ENCODE results near the gene FAM163B.

Gene FAM163B

GRCh38 chr9:133649194-133649593, 40.0 kb upstream of the FAM163B start:
- no peak for TF ChIP-seq CTCF (IDR thresholded peaks at IDR 0.05)

GRCh38 chr9:133647765-133648469, 38.7 kb upstream of the FAM163B start:
- TF ChIP-seq CTCF (IDR thresholded peaks at IDR 0.05): no peak

GRCh38 chr9:133647148-133647547, 38.0 kb upstream of the FAM163B start:
- TF ChIP-seq CTCF (IDR thresholded peaks at IDR 0.05): no peak

- TF ChIP-seq CTCF (IDR thresholded peaks at IDR 0.05): no peak
Observed at GRCh38 chr9:133645021-133645765, 36.0 kb upstream of the FAM163B start.

GRCh38 chr9:133643978-133644760, 35.0 kb upstream of the FAM163B start:
- no peak for TF ChIP-seq CTCF (IDR thresholded peaks at IDR 0.05)

- TF ChIP-seq CTCF (IDR thresholded peaks at IDR 0.05): no peak
Observed at GRCh38 chr9:133643362-133643755, 34.2 kb upstream of the FAM163B start.

GRCh38 chr9:133642708-133643361, 33.6 kb upstream of the FAM163B start:
- TF ChIP-seq CTCF (IDR thresholded peaks at IDR 0.05): no peak
